ENCODE data around the gene FAM163B.

Gene FAM163B

GRCh38 chr9:133590231-133590855 is 18.8 kb downstream of the FAM163B start:
- TF ChIP-seq CTCF (conservative IDR thresholded peaks at IDR 0.05; ENCODE audit: control insufficient read depth, insufficient read depth, low read depth, low read length), result no peak
- DNase-seq (ENCODE audit: low read depth), result no peak
- H3K4me3 ChIP-seq (ENCODE audit: control insufficient read depth, low read depth, low read length), result no peak overlapping the region

- DNase-seq (ENCODE audit: low read depth), result no peak
- TF ChIP-seq CTCF (conservative IDR thresholded peaks at IDR 0.05; ENCODE audit: control insufficient read depth, insufficient read depth, low read depth, low read length), result peak; percentile 41
- H3K4me3 ChIP-seq (ENCODE audit: control insufficient read depth, low read depth, low read length), result no peak overlapping the region
Measured at GRCh38 chr9:133589454-133590227, 19.5 kb downstream of the FAM163B start.

GRCh38 chr9:133587466-133587865 is 21.7 kb downstream of the FAM163B start:
- no peak for TF ChIP-seq CTCF (conservative IDR thresholded peaks at IDR 0.05; ENCODE audit: control insufficient read depth, insufficient read depth, low read depth, low read length)
- no peak for DNase-seq (ENCODE audit: low read depth)
- H3K4me3 ChIP-seq (ENCODE audit: control insufficient read depth, low read depth, low read length), result no peak overlapping the region

GRCh38 chr9:133587051-133587450 is 22.1 kb downstream of the FAM163B start:
- H3K4me3 ChIP-seq (ENCODE audit: control insufficient read depth, low read depth, low read length), result no peak overlapping the region
- no peak for TF ChIP-seq CTCF (conservative IDR thresholded peaks at IDR 0.05; ENCODE audit: control insufficient read depth, insufficient read depth, low read depth, low read length)
- DNase-seq (ENCODE audit: low read depth), result no peak

- H3K4me3 ChIP-seq (ENCODE audit: control insufficient read depth, low read depth, low read length), result no peak overlapping the region
- TF ChIP-seq CTCF (conservative IDR thresholded peaks at IDR 0.05; ENCODE audit: control insufficient read depth, insufficient read depth, low read depth, low read length), result no peak
- DNase-seq (ENCODE audit: low read depth), result no peak
Measured at GRCh38 chr9:133585481-133586351, 23.5 kb downstream of the FAM163B start.

GRCh38 chr9:133584559-133585476 is 24.4 kb downstream of the FAM163B start:
- no peak overlapping the region for H3K4me3 ChIP-seq (ENCODE audit: control insufficient read depth, low read depth, low read length)
- no peak for DNase-seq (ENCODE audit: low read depth)
- no peak for TF ChIP-seq CTCF (conservative IDR thresholded peaks at IDR 0.05; ENCODE audit: control insufficient read depth, insufficient read depth, low read depth, low read length)
